HEK293T (cell line): ENCODE results near the gene SOBP.

ENCODE experiments used
- ELF4 ChIP-seq: fragments of 450-650 bp; IDR thresholded peaks from 2 replicates; pipeline ENCODE4 v1.6.1; 2017; ENCODE audit warnings: antibody characterized with exemption
- FOXA1 ChIP-seq: fragments of 450-650 bp; IDR thresholded peaks from 2 replicates; pipeline ENCODE4 v1.6.1; 2016; ENCODE audit warnings: mild to moderate bottlenecking
- FOXM1 ChIP-seq: fragments of 450-650 bp; IDR thresholded peaks from 2 replicates; pipeline ENCODE4 v1.6.1; 2017; ENCODE audit warnings: mild to moderate bottlenecking, borderline replicate concordance
- HDGF ChIP-seq: fragments of 450-650 bp; IDR thresholded peaks from 2 replicates; pipeline ENCODE4 v1.6.1; 2017; ENCODE audit warnings: antibody characterized with exemption, borderline replicate concordance
- PKNOX1 ChIP-seq: fragments of 450-650 bp; IDR thresholded peaks from 2 replicates; pipeline ENCODE4 v1.6.1; 2016
- SP1 ChIP-seq: fragments of 450-650 bp; IDR thresholded peaks from 2 replicates; pipeline ENCODE4 v1.6.1; 2017
- TARDBP ChIP-seq: fragments of 450-650 bp; IDR thresholded peaks from 2 replicates; pipeline ENCODE4 v1.6.1; 2016

- TF ChIP-seq SP1 (no peak), FOXA1 (no peak), TARDBP (no peak), HDGF (no peak), PKNOX1 (peak; percentile 70), ELF4 (no peak), FOXM1 (no peak)
These were observed 169.3 kb downstream of the SOBP start for GRCh38 chr6:107658920-107659865.
